HCT116 (cell line): Measurements from ENCODE around the gene SENP8. TPM values are rescaled to one million over a fixed set of nuclear protein-coding genes. Genes with fewer than 3 reads are reported as not detected.

Experiments
- ATAC-seq: fragments of 200-7000 bp; cut with Tn5 transposase; 2 replicates; pipeline ENCODE4 v1.9.1; 2020; ENCODE audit warnings: mild to moderate bottlenecking, moderate library complexity
- BruUV-seq: library from RNA; stranded (reverse); fragments of 400-500 nt; replicated peaks from 2 replicates; lab custom pipeline; 2021; lab: Mats Ljungman, UMichigan
- CTCF ChIA-PET: fragments of 300-600 bp; sonication (Branson Sonifier 250); formaldehyde crosslinking; loops from one replicate; lab custom pipeline; 2021; ENCODE audit warnings: antibody characterized with exemption; lab: Charles Lee
- POLR2A ChIA-PET: fragments of 300-600, 350-600 bp; sonication (Branson Sonifier 250); formaldehyde crosslinking; loops from one replicate; lab custom pipeline; 2021; ENCODE audit warnings: antibody characterized with exemption; lab: Charles Lee
- RAD21 ChIA-PET, 2 experiments: fragments of 300-600 bp; sonication (Branson Sonifier 250); formaldehyde crosslinking; loops; one replicate each; lab custom pipeline; 2023; ENCODE audit warnings: low total read pairs in 2 of 2; ENCODE audit not compliant: uncharacterized antibody in 2 of 2, unreplicated experiment in 2 of 2, low non-redundant PET in 1 of 2; lab: Charles Lee
- DNase-seq: peaks from one replicate; pipeline ENCODE4 v3.0.0-alpha.2; 2010; ENCODE audit warnings: low read depth, low spot score
- H2AFZ ChIP-seq: fragments of 200-600 bp; shearing (Covaris generic), sonication (generic); 2 replicates; pipeline ENCODE4 v1.6.1; 2017; ENCODE audit warnings: low read depth, mixed run types, mixed read lengths, antibody characterized with exemption, low read length; ENCODE audit not compliant: poor library complexity, severe bottlenecking
- H3K27ac ChIP-seq: 2 replicates; pipeline ENCODE4 v1.5.1; 2012; ENCODE audit warnings: low read depth, low read length
- H3K27me3 ChIP-seq: fragments of 200-600 bp; sonication (generic); 2 replicates; pipeline ENCODE4 v1.6.1; 2016; ENCODE audit warnings: mixed run types, low read length, mixed read lengths; ENCODE audit not compliant: insufficient read depth
- H3K36me3 ChIP-seq, 2 experiments: fragments of 200-500 bp in 1 of 2; fragments of 200-600 bp in 1 of 2; sonication (Bioruptor generic) in 1 of 2; sonication (generic) in 1 of 2; 2 replicates each; pipeline versions ENCODE4 v1.5.1 to v1.6.1; 2014 to 2016; ENCODE audit warnings: low read length in 2 of 2, inconsistent platforms in 1 of 2, mixed read lengths in 1 of 2, mixed run types in 1 of 2; ENCODE audit not compliant: insufficient read depth in 2 of 2, control insufficient read depth in 1 of 2
- H3K4me1 ChIP-seq, 2 experiments: fragments of 200-600 bp in 1 of 2; sonication (generic) in 1 of 2; 2 replicates each; pipeline versions ENCODE4 v1.5.1 to v1.6.1; 2012 to 2017; ENCODE audit warnings: low read length in 2 of 2, inconsistent platforms in 1 of 2, mild to moderate bottlenecking in 1 of 2, mixed read lengths in 1 of 2, mixed run types in 1 of 2, moderate library complexity in 1 of 2; ENCODE audit not compliant: insufficient read depth in 2 of 2, control insufficient read depth in 1 of 2
- H3K4me2 ChIP-seq: fragments of 200-600 bp; sonication (generic); 2 replicates; pipeline ENCODE4 v1.6.1; 2017; ENCODE audit warnings: mixed run types, low read length, mixed read lengths
- H3K4me3 ChIP-seq, 2 experiments: fragments of 200-600 bp in 1 of 2; sonication (generic) in 1 of 2; replicated peaks in 1 of 2; 2 replicates each; pipeline ENCODE4 v1.5.1; 2011 to 2016; ENCODE audit warnings: low read length in 2 of 2, control low read depth in 1 of 2, low read depth in 1 of 2, mild to moderate bottlenecking in 1 of 2, mixed read lengths in 1 of 2, mixed run types in 1 of 2
- H3K79me2 ChIP-seq: fragments of 200-600 bp; sonication (generic); 2 replicates; pipeline ENCODE4 v1.6.1; 2017; ENCODE audit warnings: mild to moderate bottlenecking, mixed run types, low read length, moderate library complexity, mixed read lengths; ENCODE audit not compliant: insufficient read depth
- H3K9ac ChIP-seq: fragments of 200-600 bp; sonication (generic); 2 replicates; pipeline ENCODE4 v1.6.1; 2016; ENCODE audit warnings: low read length, mixed read lengths
- H3K9me2 ChIP-seq: fragments of 200-600 bp; sonication (generic), shearing (Covaris generic); 2 replicates; pipeline ENCODE4 v1.6.1; 2017; ENCODE audit warnings: mixed run types, mild to moderate bottlenecking, moderate library complexity; ENCODE audit not compliant: insufficient read depth
- H3K9me3 ChIP-seq, 2 experiments: fragments of 200-500 bp in 1 of 2; fragments of 200-600 bp in 1 of 2; sonication (Bioruptor generic) in 1 of 2; sonication (generic) in 1 of 2; 2 replicates each; pipeline ENCODE4 v1.6.1; 2014 to 2017; ENCODE audit warnings: low read length in 2 of 2, mixed read lengths in 2 of 2, inconsistent platforms in 1 of 2, low read depth in 1 of 2, mild to moderate bottlenecking in 1 of 2, mixed run types in 1 of 2, moderate library complexity in 1 of 2; ENCODE audit not compliant: control insufficient read depth in 1 of 2, insufficient read depth in 1 of 2
- H4K20me1 ChIP-seq: fragments of 200-600 bp; sonication (generic), shearing (Covaris generic); 2 replicates; pipeline ENCODE4 v1.6.1; 2017; ENCODE audit warnings: mixed run types, mild to moderate bottlenecking, moderate library complexity; ENCODE audit not compliant: insufficient read depth
- CBX3 ChIP-seq: IDR thresholded peaks from 2 replicates; pipeline ENCODE4 v1.6.1; 2012; ENCODE audit warnings: low read depth
- EGR1 ChIP-seq: IDR thresholded peaks from 2 replicates; pipeline ENCODE4 v1.6.1; 2012; ENCODE audit warnings: low read depth
- ELF1 ChIP-seq: IDR thresholded peaks from 2 replicates; pipeline ENCODE4 v1.6.1; 2012; ENCODE audit warnings: low read depth, borderline replicate concordance
- EZH2 ChIP-seq: fragments of 200-600 bp; sonication (generic); IDR thresholded peaks from 2 replicates; pipeline ENCODE4 v1.6.1; 2017; ENCODE audit warnings: antibody characterized with exemption, mixed run types
- FOSL1 ChIP-seq: IDR thresholded peaks from 2 replicates; pipeline ENCODE4 v1.6.1; 2012; ENCODE audit warnings: low read depth
- MAX ChIP-seq: IDR thresholded peaks from 2 replicates; pipeline ENCODE4 v1.6.1; 2012
- POLR2A ChIP-seq: IDR thresholded peaks from 2 replicates; pipeline ENCODE4 v1.7.0; 2011; ENCODE audit warnings: borderline replicate concordance; ENCODE audit not compliant: insufficient read depth, insufficient read length; ENCODE audit errors: extremely low read depth
- POLR2AphosphoS5 ChIP-seq: IDR thresholded peaks from 2 replicates; pipeline ENCODE4 v1.6.1; 2011; ENCODE audit warnings: mild to moderate bottlenecking, low read depth, low read length, moderate library complexity
- RAD21 ChIP-seq: IDR thresholded peaks from 2 replicates; pipeline ENCODE4 v1.6.1; 2012; ENCODE audit warnings: low read depth, mild to moderate bottlenecking
- REST ChIP-seq: IDR thresholded peaks from 2 replicates; pipeline ENCODE4 v1.6.1; 2012; ENCODE audit warnings: low read depth
- SP1 ChIP-seq: IDR thresholded peaks from 2 replicates; pipeline ENCODE4 v1.6.1; 2012; ENCODE audit warnings: low read depth
- TCF7L2 ChIP-seq: IDR thresholded peaks from 2 replicates; pipeline ENCODE4 v1.7.0; 2011; ENCODE audit warnings: borderline replicate concordance, inconsistent platforms; ENCODE audit not compliant: insufficient read depth, insufficient read length; ENCODE audit errors: extremely low read depth
- ZBTB33 ChIP-seq: IDR thresholded peaks from 2 replicates; pipeline ENCODE4 v1.6.1; 2011; ENCODE audit warnings: mild to moderate bottlenecking, low read length, moderate library complexity; ENCODE audit not compliant: insufficient replicate concordance; ENCODE audit errors: extremely low read depth
- intact Hi-C: fragments of 100-400 bp; cut with micrococcal nuclease; formaldehyde crosslinking; loops from 2 replicates; pipeline ENCODE4 v1.10.0; 2022
- total RNA-seq: library from RNA; stranded (reverse); gene quantifications from one replicate; pipeline ENCODE4 v1.2.1, GENCODE V29; 2021; ENCODE audit not compliant: unreplicated experiment

The SENP8 gene
- total RNA-seq, 1 experiment from 2014 or later = 3.8 TPM

- no peak overlapping the region for H3K4me2 ChIP-seq
- no peaks in the 10 kb centered on the region for H3K27me3 ChIP-seq
- H2AFZ ChIP-seq = no peak overlapping the region
- RAD21 ChIA-PET = no interaction called here
- H4K20me1 ChIP-seq = no peaks in the 10 kb centered on the region
- no peaks in the 10 kb centered on the region for H3K79me2 ChIP-seq
- ATAC-seq (no peak), DNase-seq (no peak)
- no peak overlapping the region for H3K27ac ChIP-seq
- peaks cover 3 to 4% of the 10 kb centered on the region in 2 experiments; a peak in 2 of 4 replicates for H3K4me1 ChIP-seq
- no peak for TF ChIP-seq ELF1
- CTCF ChIA-PET = no interaction called here
- BruUV-seq = no TSS peak
- no peak overlapping the region for H3K4me3 ChIP-seq
- intact Hi-C loops = no loop called here
- no peaks in the 10 kb centered on the region for H3K36me3 ChIP-seq
- POLR2A ChIA-PET = no interaction called here
- no peak overlapping the region for H3K9ac ChIP-seq
- no peaks in the 10 kb centered on the region for H3K9me2 ChIP-seq
- no peaks in the 10 kb centered on the region for H3K9me3 ChIP-seq
These were observed 56.5 kb downstream of the SENP8 start for GRCh38 chr15:72174551-72175165.

GRCh38 chr15:72175186-72176044, 57.2 kb downstream of the SENP8 start:
- H3K9me2 ChIP-seq = no peaks in the 10 kb centered on the region
- no peak overlapping the region for H3K4me3 ChIP-seq
- ATAC-seq = no peak
- no peaks in the 10 kb centered on the region for H3K27me3 ChIP-seq
- no peaks in the 10 kb centered on the region for H3K36me3 ChIP-seq
- ChIA-PET CTCF (no interaction called here), RAD21 (no interaction called here), POLR2A (no interaction called here)
- H3K79me2 ChIP-seq = no peaks in the 10 kb centered on the region
- H2AFZ ChIP-seq = no peak overlapping the region
- H3K9me3 ChIP-seq = no peaks in the 10 kb centered on the region
- DNase-seq = no peak
- H3K9ac ChIP-seq = no peak overlapping the region
- H3K4me2 ChIP-seq = no peak overlapping the region
- peaks cover 3 to 4% of the 10 kb centered on the region in 2 experiments; a peak in 2 of 4 replicates for H3K4me1 ChIP-seq
- no peaks in the 10 kb centered on the region for H4K20me1 ChIP-seq
- intact Hi-C loops = no loop called here
- BruUV-seq = no TSS peak
- H3K27ac ChIP-seq = no peak overlapping the region
- TF ChIP-seq POLR2A (no peak), EZH2 (no peak), EGR1 (no peak), FOSL1 (no peak), REST (no peak), SP1 (no peak), RAD21 (no peak), MAX (no peak), ZBTB33 (no peak), CBX3 (no peak), TCF7L2 (no peak), POLR2AphosphoS5 (no peak)
